ENCODE measurements around the gene PHOX2A. TPM values are rescaled to one million over a fixed set of nuclear protein-coding genes. Genes with fewer than 3 reads are reported as not detected.

Gene PHOX2A
- total RNA-seq, 1 experiment from 2014 or later: not detected

DNA sequence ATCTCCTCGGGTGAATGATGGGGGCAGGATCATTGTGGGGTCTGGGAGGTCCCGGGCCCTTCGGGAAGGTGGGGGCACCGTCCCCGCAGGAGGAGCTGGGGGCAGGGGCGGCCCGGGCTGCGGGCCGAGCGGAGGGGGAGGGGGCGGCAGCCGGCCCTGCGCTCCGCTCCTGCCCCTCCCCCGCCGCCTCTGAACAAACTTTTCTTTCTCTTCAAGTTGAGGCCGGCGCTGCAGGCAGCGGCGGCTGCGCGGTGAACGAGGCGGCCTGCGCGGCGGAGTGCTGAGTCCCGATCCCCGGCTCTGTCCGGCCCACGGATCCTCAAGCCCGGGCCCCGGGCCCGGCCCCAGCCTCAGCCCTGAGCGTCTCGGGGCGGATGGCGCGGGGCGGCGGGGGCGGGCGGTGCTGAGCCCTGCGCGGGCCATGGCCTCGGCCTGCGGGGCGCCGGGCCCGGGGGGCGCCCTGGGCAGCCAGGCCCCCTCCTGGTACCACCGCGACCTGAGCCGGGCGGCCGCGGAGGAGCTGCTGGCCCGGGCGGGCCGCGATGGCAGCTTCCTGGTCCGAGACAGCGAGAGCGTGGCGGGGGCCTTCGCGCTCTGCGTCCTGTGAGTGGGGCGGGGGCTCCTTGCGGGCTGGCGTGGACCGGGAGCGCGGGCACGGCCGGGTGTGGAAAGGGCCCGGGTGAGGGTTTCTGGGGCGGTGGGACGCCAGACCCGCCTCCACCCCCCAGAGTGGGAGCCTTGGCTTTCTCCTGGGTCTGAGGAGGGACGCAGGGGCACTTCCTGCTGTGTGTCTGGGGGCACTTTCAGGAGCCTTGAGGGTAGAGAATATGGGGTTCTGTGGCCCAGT is 19.2 kb downstream of the PHOX2A start, which contains the start of gene INPPL1:
Gene INPPL1 (plus strand): TSS at position 204 of the 847 bp plus-strand sequence. CDS start 218 bp downstream, at position 422.
- BruUV-seq (replicated peaks): no TSS peak
- intact Hi-C loops (cut with micrococcal nuclease; ENCODE audit: unreplicated experiment): loop anchor here (5.0 kb wide), 1 partner anchor 112 kb away; the partner anchor contains the start of gene ANAPC15
- Histone ChIP-seq H3K4me3 (ENCODE audit: low read depth, low read length, poor library complexity, severe bottlenecking) (peak within 1 kb of the TSS; percentile 79), H3K27me3 (replicated peaks; ENCODE audit: insufficient read depth, low read depth, low read length, poor library complexity) (no peaks in the 10 kb centered on the region), H3K36me3 (ENCODE audit: insufficient read depth, low read length, poor library complexity, severe bottlenecking) (peaks cover 18% of the 10 kb centered on the region), H3K27ac (ENCODE audit: low read depth, low read length, poor library complexity, severe bottlenecking) (peak within 1 kb of the TSS; percentile 78), H3K9me3 (ENCODE audit: low read depth, low read length, poor library complexity, severe bottlenecking) (no peaks in the 10 kb centered on the region), H3K4me1 (ENCODE audit: insufficient read depth, low read length, poor library complexity, severe bottlenecking) (peaks cover 10% of the 10 kb centered on the region)
- POLR2A ChIA-PET (ENCODE audit: low non-redundant PET): no interaction called here
- TF ChIP-seq, protein P1, sequence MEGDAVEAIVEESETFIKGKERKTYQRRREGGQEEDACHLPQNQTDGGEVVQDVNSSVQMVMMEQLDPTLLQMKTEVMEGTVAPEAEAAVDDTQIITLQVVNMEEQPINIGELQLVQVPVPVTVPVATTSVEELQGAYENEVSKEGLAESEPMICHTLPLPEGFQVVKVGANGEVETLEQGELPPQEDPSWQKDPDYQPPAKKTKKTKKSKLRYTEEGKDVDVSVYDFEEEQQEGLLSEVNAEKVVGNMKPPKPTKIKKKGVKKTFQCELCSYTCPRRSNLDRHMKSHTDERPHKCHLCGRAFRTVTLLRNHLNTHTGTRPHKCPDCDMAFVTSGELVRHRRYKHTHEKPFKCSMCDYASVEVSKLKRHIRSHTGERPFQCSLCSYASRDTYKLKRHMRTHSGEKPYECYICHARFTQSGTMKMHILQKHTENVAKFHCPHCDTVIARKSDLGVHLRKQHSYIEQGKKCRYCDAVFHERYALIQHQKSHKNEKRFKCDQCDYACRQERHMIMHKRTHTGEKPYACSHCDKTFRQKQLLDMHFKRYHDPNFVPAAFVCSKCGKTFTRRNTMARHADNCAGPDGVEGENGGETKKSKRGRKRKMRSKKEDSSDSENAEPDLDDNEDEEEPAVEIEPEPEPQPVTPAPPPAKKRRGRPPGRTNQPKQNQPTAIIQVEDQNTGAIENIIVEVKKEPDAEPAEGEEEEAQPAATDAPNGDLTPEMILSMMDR (conservative IDR thresholded peaks at IDR 0.05; ENCODE audit: low read depth, low read length): no peak
- no peak for TF ChIP-seq EZH2 (IDR thresholded peaks at IDR 0.05; ENCODE audit: borderline replicate concordance, low read depth, low read length, poor library complexity, severe bottlenecking)
- CTCF ChIA-PET: interaction anchor here (0.6 kb wide), 1 partner anchor 35 kb away, joined by 5 read pairs; no protein-coding TSS in a partner anchor
- DNase-seq (ENCODE audit: low spot score): peak; percentile 67

DNA sequence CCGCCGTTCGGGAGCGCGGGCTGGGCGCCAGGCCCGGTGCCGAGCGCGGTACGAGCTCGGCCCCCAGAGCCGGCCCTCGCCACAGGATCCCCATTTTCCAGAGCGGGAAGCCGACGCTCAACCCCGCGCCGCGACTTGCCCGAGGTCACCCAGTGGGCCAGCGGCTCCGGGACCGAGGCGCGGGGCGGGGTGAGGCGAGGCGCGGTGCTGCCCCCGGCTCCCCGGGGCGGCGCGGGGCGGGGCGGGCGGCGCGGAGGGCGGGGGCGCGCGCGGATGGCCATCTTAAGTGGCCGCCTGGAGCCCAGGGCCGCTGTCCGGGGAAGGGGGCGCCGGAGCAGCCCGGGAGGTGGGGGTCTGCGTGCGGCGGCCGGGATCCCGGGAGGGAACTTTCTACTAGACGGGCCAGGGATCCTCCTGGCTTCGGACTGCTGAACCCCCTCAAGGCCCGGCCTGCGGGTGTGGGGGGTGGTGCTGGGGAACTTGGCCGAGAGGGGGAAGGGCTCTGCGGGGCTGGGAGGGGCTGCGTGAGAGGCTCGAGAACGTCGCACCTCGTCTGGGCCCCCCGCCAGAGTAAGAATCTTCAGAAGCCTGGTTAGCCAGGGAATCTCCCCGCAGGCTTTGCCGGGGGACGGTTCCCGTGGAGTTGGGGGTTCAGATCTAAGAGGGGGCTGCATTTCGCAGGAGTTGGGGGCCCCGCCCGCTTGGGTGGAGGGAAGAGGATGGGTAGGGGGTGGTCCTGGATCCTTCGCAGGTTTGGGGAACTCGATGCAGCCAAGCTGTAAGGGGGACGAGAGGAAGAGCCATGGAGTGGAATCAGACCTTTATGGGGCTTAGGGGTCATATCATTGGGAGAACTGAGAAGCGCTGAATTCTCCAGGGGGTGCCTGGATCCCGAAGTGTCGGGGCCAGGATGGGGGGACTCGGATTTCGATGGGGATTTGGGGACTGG is 20.1 kb downstream of the PHOX2A start:
- ChIA-PET POLR2A (ENCODE audit: low non-redundant PET) (no interaction called here), CTCF (interaction anchor here (0.5 to 0.6 kb wide), 2 partner anchors 36 to 80 kb away, joined by 5 to 7 read pairs; no protein-coding TSS in a partner anchor)
- TF ChIP-seq, protein P1 (conservative IDR thresholded peaks at IDR 0.05; ENCODE audit: low read depth, low read length): no peak
- no peak for TF ChIP-seq EZH2 (IDR thresholded peaks at IDR 0.05; ENCODE audit: borderline replicate concordance, low read depth, low read length, poor library complexity, severe bottlenecking)
- DNase-seq (ENCODE audit: low spot score): peak; percentile 67
- Histone ChIP-seq H3K4me1 (ENCODE audit: insufficient read depth, low read length, poor library complexity, severe bottlenecking) (peaks cover 10% of the 10 kb centered on the region), H3K27ac (ENCODE audit: low read depth, low read length, poor library complexity, severe bottlenecking) (peak overlapping the region; percentile 78), H3K36me3 (ENCODE audit: insufficient read depth, low read length, poor library complexity, severe bottlenecking) (peaks cover 9% of the 10 kb centered on the region), H3K9me3 (ENCODE audit: low read depth, low read length, poor library complexity, severe bottlenecking) (no peaks in the 10 kb centered on the region), H3K4me3 (ENCODE audit: low read depth, low read length, poor library complexity, severe bottlenecking) (peak overlapping the region; percentile 79), H3K27me3 (replicated peaks; ENCODE audit: insufficient read depth, low read depth, low read length, poor library complexity) (no peaks in the 10 kb centered on the region)
- intact Hi-C loops (cut with micrococcal nuclease; ENCODE audit: unreplicated experiment): loop anchor here (5.0 kb wide), 1 partner anchor 112 kb away; the partner anchor contains the start of gene ANAPC15
- no TSS peak for BruUV-seq (replicated peaks)

Data from A673 (cell line).